GM23338 (cell line): ENCODE results near the gene GRIA1. TPM values are rescaled to one million over a fixed set of nuclear protein-coding genes. Genes with fewer than 3 reads are reported as not detected.

Source experiments
- ATAC-seq: fragments of 200-7000 bp; cut with Tn5 transposase; 3 replicates; pipeline ENCODE4 v1.9.1; 2020
- DNase-seq: peaks from one replicate; pipeline ENCODE4 v3.0.0-alpha.2; 2015; ENCODE audit warnings: low spot score
- H2AFZ ChIP-seq: fragments of 200-600 bp; sonication (generic); 2 replicates; pipeline ENCODE4 v1.8.0; 2016; ENCODE audit warnings: antibody characterized with exemption, mild to moderate bottlenecking, moderate library complexity
- H3F3A ChIP-seq: fragments of 200-600 bp; sonication (generic); replicated peaks from 2 replicates; pipeline ENCODE4 v1.8.0; 2017; ENCODE audit warnings: antibody characterized with exemption, mixed run types, low read depth
- H3K27ac ChIP-seq: fragments of 200-600 bp; sonication (generic); 2 replicates; pipeline ENCODE4 v1.6.1; 2016; ENCODE audit warnings: low read depth
- H3K27me3 ChIP-seq: fragments of 200-600 bp; sonication (generic); 2 replicates; pipeline ENCODE4 v1.8.0; 2016; ENCODE audit warnings: mild to moderate bottlenecking, mixed run types, moderate library complexity; ENCODE audit not compliant: insufficient read depth
- H3K36me3 ChIP-seq: fragments of 200-600 bp; sonication (generic); 2 replicates; pipeline ENCODE4 v1.8.0; 2016; ENCODE audit warnings: mild to moderate bottlenecking; ENCODE audit not compliant: insufficient read depth
- H3K4me1 ChIP-seq: fragments of 200-600 bp; sonication (generic); 2 replicates; pipeline ENCODE4 v1.8.0; 2016; ENCODE audit warnings: mild to moderate bottlenecking, moderate library complexity; ENCODE audit not compliant: insufficient read depth
- H3K4me2 ChIP-seq: fragments of 200-600 bp; sonication (generic); 2 replicates; pipeline ENCODE4 v1.7.1; 2017; ENCODE audit warnings: mixed run types
- H3K4me3 ChIP-seq: fragments of 200-600 bp; sonication (generic); 2 replicates; pipeline ENCODE4 v1.6.1; 2016; ENCODE audit warnings: mixed run types
- H3K79me2 ChIP-seq: fragments of 200-600 bp; sonication (generic); replicated peaks from 2 replicates; pipeline ENCODE4 v1.8.0; 2017; ENCODE audit warnings: mild to moderate bottlenecking; ENCODE audit not compliant: insufficient read depth
- H3K9me2 ChIP-seq: fragments of 200-600 bp; sonication (generic); 2 replicates; pipeline ENCODE4 v1.8.0; 2017; ENCODE audit not compliant: insufficient read depth
- H4K20me1 ChIP-seq: fragments of 200-600 bp; sonication (generic); replicated peaks from 2 replicates; pipeline ENCODE4 v1.8.0; 2017; ENCODE audit warnings: mild to moderate bottlenecking; ENCODE audit not compliant: insufficient read depth
- H3K27ac Mint-ChIP-seq: 2 replicates; pipeline ENCODE4 v1.8.0; 2020; ENCODE audit warnings: inconsistent platforms, mild to moderate bottlenecking, moderate library complexity, mixed read lengths
- H3K27me3 Mint-ChIP-seq: 3 replicates; pipeline ENCODE4 v1.8.0; 2022; ENCODE audit warnings: low read depth, mild to moderate bottlenecking, moderate library complexity, mixed read lengths, inconsistent platforms; ENCODE audit not compliant: insufficient read depth, poor library complexity
- H3K36me3 Mint-ChIP-seq: 3 replicates; pipeline ENCODE4 v1.8.0; 2021; ENCODE audit warnings: low read depth, mild to moderate bottlenecking, inconsistent platforms, moderate library complexity, mixed read lengths
- H3K4me1 Mint-ChIP-seq: 3 replicates; pipeline ENCODE4 v1.8.0; 2020; ENCODE audit warnings: mild to moderate bottlenecking, inconsistent platforms, mixed read lengths
- H3K4me3 Mint-ChIP-seq: 3 replicates; pipeline ENCODE4 v1.8.0; 2021; ENCODE audit warnings: moderate library complexity, mild to moderate bottlenecking, inconsistent platforms, mixed read lengths
- H3K9me3 Mint-ChIP-seq: 3 replicates; pipeline ENCODE4 v1.8.0; 2020; ENCODE audit warnings: moderate library complexity, mild to moderate bottlenecking, inconsistent platforms, mixed read lengths
- CREB1 ChIP-seq: fragments of 250-450 bp; sonication (Bioruptor Pico); IDR thresholded peaks from 2 replicates; pipeline ENCODE4 v1.5.0; 2020; ENCODE audit warnings: low read depth, mild to moderate bottlenecking, moderate library complexity
- POLR2AphosphoS5 ChIP-seq: IDR thresholded peaks from 2 replicates; pipeline ENCODE4 v1.6.1; 2016; ENCODE audit warnings: antibody characterized with exemption, low read depth
- STAT1 ChIP-seq: IDR thresholded peaks from one replicate; pipeline ENCODE4 v1.6.1; 2016; ENCODE audit warnings: antibody characterized with exemption; ENCODE audit not compliant: unreplicated experiment
- ZNF114 ChIP-seq: fragments of 250-450 bp; sonication (Bioruptor Pico); IDR thresholded peaks from 2 replicates; pipeline ENCODE4 v1.5.0; 2020; ENCODE audit warnings: mild to moderate bottlenecking, moderate library complexity
- polyA plus RNA-seq: library from polyadenylated mRNA; unstranded; fragments of >200 nt; fragmentation: Nextera tagmentation; extraction: Ambion mirVana; gene quantifications from 2 replicates; pipeline ENCODE4 v1.2.1, GENCODE V29; 2016
- total RNA-seq: library from RNA; depleted of rRNA; stranded (reverse); fragments of >200 nt; shearing (Covaris generic); gene quantifications from 2 replicates; pipeline ENCODE4 v1.2.3, GENCODE V29; 2014
- TF ChIP-seq, protein P1 (sequence below): fragments of 250-450 bp; sonication (Bioruptor Pico); IDR thresholded peaks from 2 replicates; pipeline ENCODE4 v1.5.0; 2020; ENCODE audit warnings: mild to moderate bottlenecking, moderate library complexity
- TF ChIP-seq, protein P2 (sequence below), 2 experiments: fragments of 200-600 bp in 1 of 2; sonication (generic) in 1 of 2; conservative IDR thresholded peaks; 2 replicates each; pipeline versions ENCODE4 v1.5.1 to v1.6.1; 2016 to 2017; ENCODE audit warnings: antibody characterized with exemption in 2 of 2, low read depth in 2 of 2, mild to moderate bottlenecking in 2 of 2, moderate library complexity in 1 of 2
- TF ChIP-seq, protein P3 (sequence below): IDR thresholded peaks from 2 replicates; pipeline ENCODE4 v1.6.1; 2016; ENCODE audit warnings: antibody characterized with exemption

Gene GRIA1
- total and polyA plus RNA-seq, 2 experiments from 2014 or later: 1.0 to 1.7 TPM

DNA sequence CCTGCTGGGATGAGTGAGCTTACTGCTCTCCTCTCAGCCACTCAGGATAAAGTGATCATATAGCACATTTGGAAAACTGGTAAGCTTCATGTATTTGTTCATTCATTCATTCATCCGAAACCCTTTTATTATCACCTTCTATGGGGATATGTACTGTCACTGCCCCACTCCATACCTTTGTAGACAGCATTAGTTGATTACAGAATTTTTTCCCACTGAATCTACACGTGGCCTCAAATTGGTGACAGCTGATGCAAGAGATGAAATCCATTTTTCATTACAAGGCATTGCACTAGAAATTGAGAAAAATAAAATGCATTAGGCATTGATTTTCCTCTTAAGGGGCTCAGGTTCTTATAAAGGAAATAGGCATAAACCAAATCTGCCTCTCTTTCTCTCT, 9.7 kb downstream of the GRIA1 start (continued):
- TF ChIP-seq, protein P1, sequence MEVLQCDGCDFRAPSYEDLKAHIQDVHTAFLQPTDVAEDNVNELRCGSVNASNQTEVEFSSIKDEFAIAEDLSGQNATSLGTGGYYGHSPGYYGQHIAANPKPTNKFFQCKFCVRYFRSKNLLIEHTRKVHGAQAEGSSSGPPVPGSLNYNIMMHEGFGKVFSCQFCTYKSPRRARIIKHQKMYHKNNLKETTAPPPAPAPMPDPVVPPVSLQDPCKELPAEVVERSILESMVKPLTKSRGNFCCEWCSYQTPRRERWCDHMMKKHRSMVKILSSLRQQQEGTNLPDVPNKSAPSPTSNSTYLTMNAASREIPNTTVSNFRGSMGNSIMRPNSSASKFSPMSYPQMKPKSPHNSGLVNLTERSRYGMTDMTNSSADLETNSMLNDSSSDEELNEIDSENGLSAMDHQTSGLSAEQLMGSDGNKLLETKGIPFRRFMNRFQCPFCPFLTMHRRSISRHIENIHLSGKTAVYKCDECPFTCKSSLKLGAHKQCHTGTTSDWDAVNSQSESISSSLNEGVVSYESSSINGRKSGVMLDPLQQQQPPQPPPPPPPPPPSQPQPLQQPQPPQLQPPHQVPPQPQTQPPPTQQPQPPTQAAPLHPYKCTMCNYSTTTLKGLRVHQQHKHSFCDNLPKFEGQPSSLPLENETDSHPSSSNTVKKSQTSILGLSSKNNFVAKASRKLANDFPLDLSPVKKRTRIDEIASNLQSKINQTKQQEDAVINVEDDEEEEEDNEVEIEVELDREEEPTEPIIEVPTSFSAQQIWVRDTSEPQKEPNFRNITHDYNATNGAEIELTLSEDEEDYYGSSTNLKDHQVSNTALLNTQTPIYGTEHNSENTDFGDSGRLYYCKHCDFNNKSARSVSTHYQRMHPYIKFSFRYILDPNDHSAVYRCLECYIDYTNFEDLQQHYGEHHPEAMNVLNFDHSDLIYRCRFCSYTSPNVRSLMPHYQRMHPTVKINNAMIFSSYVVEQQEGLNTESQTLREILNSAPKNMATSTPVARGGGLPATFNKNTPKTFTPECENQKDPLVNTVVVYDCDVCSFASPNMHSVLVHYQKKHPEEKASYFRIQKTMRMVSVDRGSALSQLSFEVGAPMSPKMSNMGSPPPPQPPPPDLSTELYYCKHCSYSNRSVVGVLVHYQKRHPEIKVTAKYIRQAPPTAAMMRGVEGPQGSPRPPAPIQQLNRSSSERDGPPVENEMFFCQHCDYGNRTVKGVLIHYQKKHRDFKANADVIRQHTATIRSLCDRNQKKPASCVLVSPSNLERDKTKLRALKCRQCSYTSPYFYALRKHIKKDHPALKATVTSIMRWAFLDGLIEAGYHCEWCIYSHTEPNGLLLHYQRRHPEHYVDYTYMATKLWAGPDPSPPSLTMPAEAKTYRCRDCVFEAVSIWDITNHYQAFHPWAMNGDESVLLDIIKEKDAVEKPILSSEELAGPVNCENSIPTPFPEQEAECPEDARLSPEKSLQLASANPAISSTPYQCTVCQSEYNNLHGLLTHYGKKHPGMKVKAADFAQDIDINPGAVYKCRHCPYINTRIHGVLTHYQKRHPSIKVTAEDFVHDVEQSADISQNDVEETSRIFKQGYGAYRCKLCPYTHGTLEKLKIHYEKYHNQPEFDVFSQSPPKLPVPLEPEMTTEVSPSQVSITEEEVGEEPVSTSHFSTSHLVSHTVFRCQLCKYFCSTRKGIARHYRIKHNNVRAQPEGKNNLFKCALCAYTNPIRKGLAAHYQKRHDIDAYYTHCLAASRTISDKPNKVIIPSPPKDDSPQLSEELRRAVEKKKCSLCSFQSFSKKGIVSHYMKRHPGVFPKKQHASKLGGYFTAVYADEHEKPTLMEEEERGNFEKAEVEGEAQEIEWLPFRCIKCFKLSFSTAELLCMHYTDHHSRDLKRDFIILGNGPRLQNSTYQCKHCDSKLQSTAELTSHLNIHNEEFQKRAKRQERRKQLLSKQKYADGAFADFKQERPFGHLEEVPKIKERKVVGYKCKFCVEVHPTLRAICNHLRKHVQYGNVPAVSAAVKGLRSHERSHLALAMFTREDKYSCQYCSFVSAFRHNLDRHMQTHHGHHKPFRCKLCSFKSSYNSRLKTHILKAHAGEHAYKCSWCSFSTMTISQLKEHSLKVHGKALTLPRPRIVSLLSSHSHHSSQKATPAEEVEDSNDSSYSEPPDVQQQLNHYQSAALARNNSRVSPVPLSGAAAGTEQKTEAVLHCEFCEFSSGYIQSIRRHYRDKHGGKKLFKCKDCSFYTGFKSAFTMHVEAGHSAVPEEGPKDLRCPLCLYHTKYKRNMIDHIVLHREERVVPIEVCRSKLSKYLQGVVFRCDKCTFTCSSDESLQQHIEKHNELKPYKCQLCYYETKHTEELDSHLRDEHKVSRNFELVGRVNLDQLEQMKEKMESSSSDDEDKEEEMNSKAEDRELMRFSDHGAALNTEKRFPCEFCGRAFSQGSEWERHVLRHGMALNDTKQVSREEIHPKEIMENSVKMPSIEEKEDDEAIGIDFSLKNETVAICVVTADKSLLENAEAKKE (CRISPR knock-in tag): no peak
- no peak for TF ChIP-seq ZNF114 (CRISPR knock-in tag)

DNA sequence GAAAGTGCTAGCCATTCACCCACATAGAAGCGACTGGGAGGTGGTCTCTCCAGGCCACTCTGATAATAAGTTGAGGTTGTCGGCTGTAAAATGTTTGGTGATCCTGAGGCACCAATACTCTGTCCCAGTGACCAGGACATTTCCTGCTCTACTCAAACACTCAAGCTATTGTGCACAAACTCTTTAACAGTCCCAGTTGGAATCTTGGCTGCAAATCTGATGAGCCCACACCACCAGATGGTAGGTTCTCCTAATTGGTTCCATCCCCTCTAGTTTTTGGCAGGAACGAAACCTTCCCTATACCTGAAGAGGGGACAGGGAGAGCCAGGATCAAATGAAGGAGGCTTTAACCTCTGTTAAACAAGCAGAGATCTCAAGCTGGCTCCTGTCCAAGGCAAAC, 14.3 kb downstream of the GRIA1 start:
- Histone ChIP-seq H3K27ac (no peak overlapping the region), H3K9me2 (peaks cover 17% of the 10 kb centered on the region; the same call in 1 of the 2 replicates), H2AFZ (no peak overlapping the region), H3K79me2 (no peaks in the 10 kb centered on the region; the same call in 1 of the 2 replicates), H3K36me3 (no peaks in the 10 kb centered on the region), H3K4me1 (no peaks in the 10 kb centered on the region), H3K27me3 (no peaks in the 10 kb centered on the region), H3F3A (no peaks in the 10 kb centered on the region), H4K20me1 (no peaks in the 10 kb centered on the region), H3K4me3 (no peak overlapping the region), H3K4me2 (no peak overlapping the region)
- ATAC-seq (no peak), DNase-seq (no peak)
- Mint-ChIP-seq H3K9me3 (peaks cover 10% of the 10 kb centered on the region; the same call in 2 of the 3 replicates), H3K4me3 (no peak overlapping the region), H3K27me3 (peaks cover 2% of the 10 kb centered on the region), H3K4me1 (peaks cover 8% of the 10 kb centered on the region), H3K36me3 (peaks cover 7% of the 10 kb centered on the region; the same call in 2 of the 3 replicates), H3K27ac (no peak overlapping the region)
- TF ChIP-seq, protein P2, sequence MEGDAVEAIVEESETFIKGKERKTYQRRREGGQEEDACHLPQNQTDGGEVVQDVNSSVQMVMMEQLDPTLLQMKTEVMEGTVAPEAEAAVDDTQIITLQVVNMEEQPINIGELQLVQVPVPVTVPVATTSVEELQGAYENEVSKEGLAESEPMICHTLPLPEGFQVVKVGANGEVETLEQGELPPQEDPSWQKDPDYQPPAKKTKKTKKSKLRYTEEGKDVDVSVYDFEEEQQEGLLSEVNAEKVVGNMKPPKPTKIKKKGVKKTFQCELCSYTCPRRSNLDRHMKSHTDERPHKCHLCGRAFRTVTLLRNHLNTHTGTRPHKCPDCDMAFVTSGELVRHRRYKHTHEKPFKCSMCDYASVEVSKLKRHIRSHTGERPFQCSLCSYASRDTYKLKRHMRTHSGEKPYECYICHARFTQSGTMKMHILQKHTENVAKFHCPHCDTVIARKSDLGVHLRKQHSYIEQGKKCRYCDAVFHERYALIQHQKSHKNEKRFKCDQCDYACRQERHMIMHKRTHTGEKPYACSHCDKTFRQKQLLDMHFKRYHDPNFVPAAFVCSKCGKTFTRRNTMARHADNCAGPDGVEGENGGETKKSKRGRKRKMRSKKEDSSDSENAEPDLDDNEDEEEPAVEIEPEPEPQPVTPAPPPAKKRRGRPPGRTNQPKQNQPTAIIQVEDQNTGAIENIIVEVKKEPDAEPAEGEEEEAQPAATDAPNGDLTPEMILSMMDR (conservative IDR thresholded peaks at IDR 0.05; ENCODE audit: low read depth in 2 of 2): no peak
- TF ChIP-seq, protein P1 (CRISPR knock-in tag): no peak
- no peak for TF ChIP-seq STAT1
- TF ChIP-seq, protein P3, sequence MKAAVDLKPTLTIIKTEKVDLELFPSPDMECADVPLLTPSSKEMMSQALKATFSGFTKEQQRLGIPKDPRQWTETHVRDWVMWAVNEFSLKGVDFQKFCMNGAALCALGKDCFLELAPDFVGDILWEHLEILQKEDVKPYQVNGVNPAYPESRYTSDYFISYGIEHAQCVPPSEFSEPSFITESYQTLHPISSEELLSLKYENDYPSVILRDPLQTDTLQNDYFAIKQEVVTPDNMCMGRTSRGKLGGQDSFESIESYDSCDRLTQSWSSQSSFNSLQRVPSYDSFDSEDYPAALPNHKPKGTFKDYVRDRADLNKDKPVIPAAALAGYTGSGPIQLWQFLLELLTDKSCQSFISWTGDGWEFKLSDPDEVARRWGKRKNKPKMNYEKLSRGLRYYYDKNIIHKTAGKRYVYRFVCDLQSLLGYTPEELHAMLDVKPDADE: no peak
- TF ChIP-seq CREB1 (CRISPR knock-in tag): no peak
- TF ChIP-seq POLR2AphosphoS5: no peak
